CD4-positive, alpha-beta T cell (primary cell): ENCODE measurements around the gene CACNA2D2. TPM values are rescaled to one million over a fixed set of nuclear protein-coding genes. Genes with fewer than 3 reads are reported as not detected.

Source experiments
- ATAC-seq: fragments of 200-7000 bp; cut with Tn5 transposase; one replicate; pipeline ENCODE4 v1.10.0; 2022; ENCODE audit warnings: mild to moderate bottlenecking; ENCODE audit not compliant: poor library complexity
- CTCF ChIA-PET: fragments of 350-600 bp; sonication (Branson Sonifier 250); formaldehyde crosslinking; loops from one replicate; lab custom pipeline; 2021; ENCODE audit warnings: antibody characterized with exemption, inconsistent platforms; lab: Charles Lee
- POLR2A ChIA-PET: fragments of 350-600 bp; sonication (Branson Sonifier 250); formaldehyde crosslinking; loops from one replicate; lab custom pipeline; 2021; ENCODE audit warnings: antibody characterized with exemption, inconsistent platforms; lab: Charles Lee
- DNase-seq, 14 experiments: peaks; one replicate each; pipeline ENCODE4 v3.0.0-alpha.2; 2013 to 2020; ENCODE audit warnings: mixed read lengths in 2 of 14
- H3K27ac ChIP-seq, 2 donors: one replicate each; pipeline versions ENCODE4 v1.5.1 to v1.7.0; 2013; ENCODE audit warnings: low read length in 2 of 2, low read depth in 1 of 2, mild to moderate bottlenecking in 1 of 2
- H3K27me3 ChIP-seq, 2 experiments: 1 replicate in 1 of 2; 2 replicates in 1 of 2; pipeline versions ENCODE4 v1.6.1 to v1.7.0; 2013; ENCODE audit warnings: low read length in 2 of 2, control low read depth in 1 of 2, mild to moderate bottlenecking in 1 of 2, moderate library complexity in 1 of 2; ENCODE audit not compliant: insufficient read depth in 2 of 2, control insufficient read depth in 1 of 2
- H3K36me3 ChIP-seq: one replicate; pipeline ENCODE4 v1.6.1; 2013; ENCODE audit warnings: low read length, control low read depth; ENCODE audit not compliant: insufficient read depth
- H3K4me1 ChIP-seq: one replicate; pipeline ENCODE4 v1.6.1; 2013; ENCODE audit warnings: low read length, control low read depth; ENCODE audit not compliant: insufficient read depth
- H3K4me3 ChIP-seq: one replicate; pipeline ENCODE4 v1.5.1; 2013; ENCODE audit warnings: mild to moderate bottlenecking, low read length, moderate library complexity
- H3K9me3 ChIP-seq, 2 experiments: 1 replicate in 1 of 2; 2 replicates in 1 of 2; pipeline versions ENCODE4 v1.6.1 to v1.7.0; 2013; ENCODE audit warnings: low read length in 2 of 2, mild to moderate bottlenecking in 2 of 2, control low read depth in 1 of 2, moderate library complexity in 1 of 2; ENCODE audit not compliant: control insufficient read depth in 1 of 2, insufficient read depth in 1 of 2
- H3K27ac Mint-ChIP-seq: one replicate; pipeline ENCODE4 v1.8.0; 2020; ENCODE audit warnings: mixed read lengths
- H3K27me3 Mint-ChIP-seq: one replicate; pipeline ENCODE4 v1.8.0; 2021; ENCODE audit warnings: mixed read lengths
- H3K36me3 Mint-ChIP-seq: one replicate; pipeline ENCODE4 v1.8.0; 2021; ENCODE audit warnings: low read depth, mixed read lengths
- H3K4me1 Mint-ChIP-seq: one replicate; pipeline ENCODE4 v1.8.0; 2021; ENCODE audit warnings: low read depth, mixed read lengths
- H3K4me3 Mint-ChIP-seq: one replicate; pipeline ENCODE4 v1.8.0; 2020; ENCODE audit warnings: mild to moderate bottlenecking, mixed read lengths
- H3K9me3 Mint-ChIP-seq: one replicate; pipeline ENCODE4 v1.8.0; 2020; ENCODE audit warnings: mixed read lengths
- intact Hi-C, 2 experiments: fragments of 100-400 bp; cut with DNase I in 1 of 2; cut with micrococcal nuclease in 1 of 2; formaldehyde crosslinking; loops; one replicate each; pipeline versions ENCODE4 v1.15.1 to v1.9.0; 2023 to 2025; cut with DNase I, micrococcal nuclease
- total RNA-seq, 174 experiments: library from RNA in 2 of 174; stranded (reverse) in 2 of 174; gene quantifications; one replicate each; pipeline ENCODE4 v1.2.3 and lab custom pipeline; 2021 to 2026
- TF ChIP-seq, protein P1 (sequence below): fragments of 200-600 bp; IDR thresholded peaks from one replicate; pipeline ENCODE4 v1.8.0; 2022; ENCODE audit warnings: antibody characterized with exemption, mild to moderate bottlenecking

CACNA2D2 gene
- total RNA-seq, 2 experiments from 2014 or later = 2.5 to 3.8 TPM

DNA sequence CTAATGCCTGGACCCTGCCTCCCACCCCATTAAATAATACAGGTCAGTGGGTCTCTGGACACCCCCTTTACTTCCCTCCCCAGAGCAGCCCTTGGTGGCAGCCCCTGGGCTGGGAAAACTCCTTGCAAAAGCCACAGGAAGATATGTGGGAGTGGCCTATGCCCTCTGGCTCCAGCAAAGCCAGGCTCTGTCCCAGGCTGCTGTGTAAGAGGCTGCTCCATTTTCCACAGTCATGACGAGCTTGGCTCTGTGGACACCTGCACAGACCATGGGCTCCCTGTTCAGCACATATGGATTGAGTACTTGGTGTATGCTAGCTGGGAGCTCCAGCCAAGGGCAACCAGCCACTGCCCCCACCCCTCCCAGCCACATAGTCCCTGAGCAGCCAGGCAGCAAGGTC is 13.0 kb downstream of the CACNA2D2 start:
- POLR2A ChIA-PET = no interaction called here
- no peaks in the 10 kb centered on the region for H3K36me3 ChIP-seq
- ATAC-seq = no peak

DNA sequence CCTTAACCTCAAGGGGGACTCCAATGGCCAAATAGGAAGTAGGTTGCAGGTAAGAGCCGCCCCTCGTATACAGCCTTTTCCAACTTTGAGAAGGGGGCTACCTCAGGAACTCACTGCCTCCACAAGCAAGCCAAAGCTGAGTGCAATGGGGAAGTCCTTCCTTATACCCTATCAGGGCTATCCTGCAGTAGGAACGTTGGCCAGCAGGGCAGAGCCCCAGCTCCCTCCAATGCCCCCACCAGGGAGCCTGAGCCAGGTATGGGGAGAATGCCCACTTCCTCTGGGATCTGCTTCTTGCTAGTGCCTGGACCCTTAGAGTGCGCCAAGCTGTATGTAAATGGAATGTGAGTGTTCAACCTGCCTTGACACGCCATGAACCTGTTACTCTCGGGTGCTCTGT is 16.3 kb downstream of the CACNA2D2 start:
- Mint-ChIP-seq H3K36me3 (no peaks in the 10 kb centered on the region), H3K4me1 (peaks cover 1% of the 10 kb centered on the region), H3K4me3 (no peak overlapping the region), H3K27ac (no peak overlapping the region), H3K9me3 (no peaks in the 10 kb centered on the region), H3K27me3 (no peaks in the 10 kb centered on the region)
- H3K9me3 ChIP-seq = no peaks in the 10 kb centered on the region
- intact Hi-C loops = no loop called here
- no peaks in the 10 kb centered on the region for H3K36me3 ChIP-seq
- no peak overlapping the region for H3K4me3 ChIP-seq
- ATAC-seq (no peak), DNase-seq (no peak)
- TF ChIP-seq, protein P1, sequence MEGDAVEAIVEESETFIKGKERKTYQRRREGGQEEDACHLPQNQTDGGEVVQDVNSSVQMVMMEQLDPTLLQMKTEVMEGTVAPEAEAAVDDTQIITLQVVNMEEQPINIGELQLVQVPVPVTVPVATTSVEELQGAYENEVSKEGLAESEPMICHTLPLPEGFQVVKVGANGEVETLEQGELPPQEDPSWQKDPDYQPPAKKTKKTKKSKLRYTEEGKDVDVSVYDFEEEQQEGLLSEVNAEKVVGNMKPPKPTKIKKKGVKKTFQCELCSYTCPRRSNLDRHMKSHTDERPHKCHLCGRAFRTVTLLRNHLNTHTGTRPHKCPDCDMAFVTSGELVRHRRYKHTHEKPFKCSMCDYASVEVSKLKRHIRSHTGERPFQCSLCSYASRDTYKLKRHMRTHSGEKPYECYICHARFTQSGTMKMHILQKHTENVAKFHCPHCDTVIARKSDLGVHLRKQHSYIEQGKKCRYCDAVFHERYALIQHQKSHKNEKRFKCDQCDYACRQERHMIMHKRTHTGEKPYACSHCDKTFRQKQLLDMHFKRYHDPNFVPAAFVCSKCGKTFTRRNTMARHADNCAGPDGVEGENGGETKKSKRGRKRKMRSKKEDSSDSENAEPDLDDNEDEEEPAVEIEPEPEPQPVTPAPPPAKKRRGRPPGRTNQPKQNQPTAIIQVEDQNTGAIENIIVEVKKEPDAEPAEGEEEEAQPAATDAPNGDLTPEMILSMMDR = no peak
- H3K27me3 ChIP-seq = no peaks in the 10 kb centered on the region
- peaks cover 7% of the 10 kb centered on the region for H3K4me1 ChIP-seq
- ChIA-PET CTCF (no interaction called here), POLR2A (no interaction called here)
- no peak overlapping the region for H3K27ac ChIP-seq

More for the DNA sequence above, 13.0 kb downstream of the CACNA2D2 start:
- no peak for DNase-seq
- Mint-ChIP-seq H3K27ac (no peak overlapping the region), H3K36me3 (no peaks in the 10 kb centered on the region), H3K9me3 (no peaks in the 10 kb centered on the region), H3K4me3 (no peak overlapping the region), H3K27me3 (no peaks in the 10 kb centered on the region), H3K4me1 (peaks cover 4% of the 10 kb centered on the region)
- no peaks in the 10 kb centered on the region for H3K9me3 ChIP-seq
- H3K4me1 ChIP-seq = no peaks in the 10 kb centered on the region
- CTCF ChIA-PET = no interaction called here
- H3K27ac ChIP-seq = no peak overlapping the region
- TF ChIP-seq, protein P1 = no peak
- H3K27me3 ChIP-seq = no peaks in the 10 kb centered on the region
- intact Hi-C loops = no loop called here
- H3K4me3 ChIP-seq = no peak overlapping the region

GRCh38 chr3:50486219-50486888 is 17.1 kb downstream of the CACNA2D2 start:
- Mint-ChIP-seq H3K36me3 (no peaks in the 10 kb centered on the region), H3K4me1 (peaks cover 5% of the 10 kb centered on the region), H3K4me3 (no peak overlapping the region), H3K27ac (no peak overlapping the region), H3K9me3 (no peaks in the 10 kb centered on the region), H3K27me3 (no peaks in the 10 kb centered on the region)
- no peak for ATAC-seq
- peaks cover 15% of the 10 kb centered on the region for H3K4me1 ChIP-seq
- H3K27ac ChIP-seq = no peak overlapping the region
- H3K27me3 ChIP-seq = no peaks in the 10 kb centered on the region
- H3K9me3 ChIP-seq = no peaks in the 10 kb centered on the region
- ChIA-PET CTCF (no interaction called here), POLR2A (no interaction called here)
- TF ChIP-seq, protein P1 = no peak
- intact Hi-C loops = no loop called here
- H3K36me3 ChIP-seq = no peaks in the 10 kb centered on the region
- no peak for DNase-seq
- no peak overlapping the region for H3K4me3 ChIP-seq
